HG03280 (cell line): ENCODE data around the gene KCNJ11.

Source experiments
- ATAC-seq: cut with Tn5 transposase; IDR thresholded peaks from one replicate; pipeline ENCODE4 v1.9.1; 2021; ENCODE audit warnings: mild to moderate bottlenecking, moderate library complexity; ENCODE audit not compliant: unreplicated experiment

Gene KCNJ11

GRCh38 chr11:17392872-17393271, 4.4 kb upstream of the KCNJ11 start:
- no peak for ATAC-seq

DNA sequence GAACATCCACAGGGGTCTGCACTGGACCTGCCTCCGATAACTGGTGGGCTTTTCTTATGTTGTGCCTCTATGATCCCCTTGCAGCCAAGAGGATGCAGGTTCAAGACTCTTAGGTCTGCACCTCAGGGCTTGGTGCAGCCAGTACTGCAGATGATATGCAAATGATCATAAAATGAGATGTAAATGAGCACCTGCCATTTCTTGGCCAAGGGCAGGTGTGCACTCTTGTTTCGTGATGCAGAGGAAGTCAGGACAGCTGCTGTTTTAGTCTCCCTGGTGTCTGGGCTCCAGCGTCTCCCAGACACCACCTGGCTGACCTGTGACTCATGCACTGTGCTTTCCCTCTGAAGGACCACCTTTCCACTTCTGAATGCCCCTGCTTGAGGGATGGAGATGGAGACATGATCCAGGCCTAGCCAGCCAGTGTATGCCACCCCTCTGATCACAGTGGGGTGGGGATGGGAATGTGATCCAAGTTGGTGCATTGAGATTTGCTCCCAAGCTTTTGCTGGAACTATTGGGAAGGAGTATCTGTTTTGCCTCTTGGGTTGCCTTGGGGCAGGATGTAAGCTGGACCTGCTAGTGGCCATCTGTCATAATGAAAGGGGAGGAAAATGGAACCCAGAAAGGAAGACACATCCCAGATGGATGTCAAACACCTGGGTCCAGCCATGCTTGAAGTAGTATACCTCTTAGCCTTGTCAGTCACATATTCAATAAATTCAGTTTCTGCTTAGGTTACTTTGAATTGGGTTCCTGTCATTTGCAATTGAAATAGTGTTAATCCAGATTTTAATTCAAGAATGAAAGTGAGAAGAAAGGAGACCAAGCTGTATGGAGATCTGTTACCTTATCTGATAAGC, 3.3 kb upstream of the KCNJ11 start:
- ATAC-seq = no peak

DNA sequence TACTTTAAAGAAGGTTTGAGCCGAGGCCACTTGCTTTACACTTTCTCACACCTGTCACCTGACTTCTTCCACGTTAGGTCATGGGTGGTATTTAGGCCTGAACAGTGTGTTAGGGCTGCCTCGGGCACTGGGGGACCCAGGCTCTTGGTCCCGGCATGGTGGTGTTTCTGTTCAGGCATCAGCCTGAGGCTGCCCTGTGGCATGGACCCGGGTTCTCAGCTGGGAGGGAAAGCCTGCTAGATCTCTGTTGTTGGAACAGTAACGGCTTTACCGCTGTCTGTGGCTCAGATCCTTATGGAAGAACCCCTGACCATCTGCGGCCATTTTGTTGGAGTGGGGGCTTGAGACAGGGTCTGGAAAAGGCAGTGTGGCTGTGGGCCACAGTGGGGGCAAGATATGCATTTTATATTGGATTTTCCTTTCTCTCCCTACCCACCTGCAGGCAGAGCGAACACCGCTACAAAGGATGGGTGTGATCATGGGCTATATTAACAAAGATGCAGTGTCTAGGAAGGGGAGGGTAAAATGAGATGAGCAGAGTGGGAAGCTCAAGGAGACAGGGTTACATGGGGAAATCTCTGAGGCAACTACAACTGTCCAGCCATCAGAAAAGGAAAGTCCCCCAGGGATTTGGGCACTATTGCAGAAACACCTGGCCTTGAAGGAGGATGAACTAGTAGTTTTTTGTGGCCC, 1.6 kb upstream of the KCNJ11 start:
- ATAC-seq = no peak

DNA sequence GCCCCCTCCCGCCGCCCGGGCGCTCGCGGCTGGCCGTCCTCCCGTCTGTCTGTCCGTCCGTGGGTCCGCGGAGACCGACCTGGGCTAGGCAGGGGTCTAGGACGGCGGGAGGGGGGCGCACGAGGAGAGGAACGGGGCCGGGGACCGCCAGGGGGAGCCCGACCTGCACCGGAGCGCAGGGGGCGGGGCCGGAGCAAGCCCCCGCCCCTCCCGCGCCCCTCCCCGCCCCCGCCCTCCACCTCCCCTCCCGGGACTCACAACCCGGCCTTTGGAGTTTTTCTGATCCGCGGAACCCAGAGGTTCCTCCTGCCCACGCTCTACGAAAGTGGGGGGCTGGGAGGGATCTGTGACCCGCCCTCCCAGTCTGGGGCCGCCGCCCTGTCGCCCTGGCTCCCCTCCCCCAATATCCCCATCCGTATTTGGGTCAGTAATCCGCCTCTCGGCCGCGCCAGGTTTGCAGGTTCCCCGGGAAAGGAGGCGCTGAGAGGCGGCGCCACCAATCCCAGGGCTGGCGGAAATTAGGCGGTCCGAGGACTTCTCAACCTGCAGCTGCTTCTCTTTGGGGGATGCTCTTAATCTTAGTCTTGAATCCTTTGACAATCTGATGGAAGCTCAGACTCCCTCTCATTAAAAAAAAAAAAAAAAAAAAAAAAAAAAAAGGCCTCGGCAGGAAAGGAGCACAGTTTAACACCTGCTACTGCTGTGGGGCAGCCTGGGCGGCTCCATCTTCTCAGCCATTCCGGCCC, 925 bp upstream of the KCNJ11 start:
- ATAC-seq = peak; percentile 51

GRCh38 chr11:17387811-17388210, 648 bp downstream of the KCNJ11 start:
- ATAC-seq = no peak

DNA sequence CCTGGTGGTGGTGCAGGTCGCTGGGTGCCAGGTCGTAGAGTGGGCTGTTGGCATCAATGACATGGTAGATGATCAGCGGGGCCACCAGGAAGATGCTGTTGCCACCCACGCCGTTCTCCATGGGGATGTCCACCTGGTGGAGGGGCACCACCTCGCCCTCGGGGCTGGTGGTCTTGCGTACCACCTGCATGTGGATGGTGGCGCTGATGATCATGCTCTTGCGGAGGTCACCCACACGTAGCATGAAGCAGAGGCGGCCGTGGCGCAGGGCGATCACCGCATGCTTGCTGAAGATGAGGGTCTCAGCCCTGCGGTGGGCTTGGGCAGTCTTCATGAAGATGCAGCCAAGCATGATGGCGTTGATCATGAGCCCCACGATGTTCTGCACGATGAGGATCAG, 1.2 kb downstream of the KCNJ11 start:
- no peak for ATAC-seq

DNA sequence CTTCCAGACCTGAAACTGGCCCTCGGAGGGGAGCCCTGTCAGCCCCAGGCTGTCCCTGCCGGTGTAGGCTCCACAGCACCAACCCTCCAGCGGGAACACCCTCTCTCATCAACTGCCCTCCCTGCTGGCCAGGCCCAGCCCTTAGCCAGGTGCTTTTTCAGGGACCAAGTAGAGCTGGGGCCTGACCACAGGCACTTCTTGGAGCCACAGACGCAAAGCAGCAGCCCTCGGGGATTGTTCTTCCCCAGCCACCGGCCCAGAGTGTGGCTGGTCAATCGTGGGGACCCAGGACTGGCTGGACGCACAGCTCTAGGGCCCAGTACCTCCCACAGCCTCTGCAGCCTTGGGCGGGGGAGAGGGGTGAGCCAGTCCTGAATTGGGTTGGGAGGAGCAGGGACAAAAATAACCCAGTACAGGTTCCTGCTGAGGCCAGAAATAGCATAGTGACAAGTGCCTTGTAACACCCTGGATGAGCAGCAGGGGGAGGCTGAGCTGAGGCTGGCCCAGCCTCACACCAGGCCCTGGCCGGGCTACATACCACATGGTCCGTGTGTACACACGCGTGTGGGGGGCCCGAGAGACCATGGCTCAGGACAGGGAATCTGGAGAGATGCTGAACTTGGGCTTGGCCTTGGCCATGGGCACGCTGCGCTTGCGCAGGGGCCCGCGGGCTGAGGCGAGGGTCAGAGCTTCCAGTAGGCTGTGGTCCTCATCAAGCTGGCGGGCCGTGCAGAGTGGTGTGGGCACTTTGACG, 2.0 kb downstream of the KCNJ11 start:
- ATAC-seq = peak; percentile 60

DNA sequence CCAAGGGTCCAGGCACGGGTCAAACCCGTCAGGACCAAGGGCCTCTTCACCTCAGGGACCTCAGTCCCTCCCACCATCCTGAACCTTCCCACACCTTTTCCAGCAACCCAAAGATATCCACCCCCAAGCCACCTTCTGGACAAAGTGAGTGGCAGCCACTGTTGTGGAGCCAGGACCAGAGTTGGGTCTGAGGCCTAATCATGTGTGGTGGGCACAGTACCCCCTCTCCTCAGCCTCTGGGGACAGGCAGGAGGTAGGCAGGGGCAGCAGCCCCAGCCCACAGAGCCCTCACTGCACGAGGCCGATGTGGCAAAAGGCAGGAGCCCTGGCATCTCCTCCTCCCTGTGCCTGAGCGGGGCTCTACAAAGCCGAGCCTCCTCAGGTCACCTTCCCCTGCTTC, 2.5 kb downstream of the KCNJ11 start:
- no peak for ATAC-seq

GRCh38 chr11:17385492-17385891, 3.0 kb downstream of the KCNJ11 start:
- no peak for ATAC-seq

- peak; percentile 43 for ATAC-seq
Measured at GRCh38 chr11:17384002-17384511, 4.4 kb downstream of the KCNJ11 start.

- no peak for ATAC-seq
Measured at GRCh38 chr11:17383461-17383860, 5.0 kb downstream of the KCNJ11 start.

GRCh38 chr11:17382046-17382728, 6.3 kb downstream of the KCNJ11 start:
- no peak for ATAC-seq

- no peak for ATAC-seq
Measured at GRCh38 chr11:17381156-17381555, 7.3 kb downstream of the KCNJ11 start.

DNA sequence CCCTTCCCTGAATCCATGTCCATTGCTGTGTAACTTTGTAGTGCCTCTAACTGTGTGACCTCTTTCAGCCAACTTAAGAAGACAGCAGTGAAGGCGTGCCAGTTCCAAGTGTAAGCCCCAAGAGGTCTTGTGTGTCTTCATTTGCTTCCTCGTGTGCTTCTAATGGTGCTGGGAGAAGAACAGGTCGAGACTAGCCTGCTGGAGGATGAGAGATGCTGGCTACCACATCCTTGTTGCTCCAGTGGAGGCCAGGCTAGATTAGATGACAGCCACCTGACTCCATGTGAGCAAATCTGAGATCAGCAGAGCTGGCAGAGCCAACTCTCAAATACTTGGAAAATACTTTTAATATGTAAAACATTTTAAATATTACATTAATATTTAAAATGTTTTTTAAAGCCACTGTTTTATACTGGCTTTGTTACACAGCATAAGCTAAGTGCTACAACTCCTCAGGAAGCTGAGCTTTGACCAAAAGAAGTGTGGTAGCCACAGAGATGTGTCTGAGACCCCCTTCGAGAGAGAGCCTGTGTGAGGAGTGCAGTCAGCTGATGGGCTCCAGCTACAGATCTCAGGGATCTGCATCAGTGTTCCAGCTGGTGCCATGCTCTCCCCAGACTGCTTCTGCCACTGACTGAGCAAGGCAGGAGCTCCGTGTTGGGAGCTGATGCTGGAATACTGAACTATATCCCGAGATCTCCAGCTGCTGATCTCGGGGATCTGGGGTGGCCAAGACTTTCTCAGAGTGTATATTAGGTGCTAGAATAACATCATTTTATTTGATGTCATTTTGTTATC, 8.9 kb downstream of the KCNJ11 start:
- no peak for ATAC-seq

- no peak for ATAC-seq
Measured at GRCh38 chr11:17378655-17379054, 9.8 kb downstream of the KCNJ11 start.

DNA sequence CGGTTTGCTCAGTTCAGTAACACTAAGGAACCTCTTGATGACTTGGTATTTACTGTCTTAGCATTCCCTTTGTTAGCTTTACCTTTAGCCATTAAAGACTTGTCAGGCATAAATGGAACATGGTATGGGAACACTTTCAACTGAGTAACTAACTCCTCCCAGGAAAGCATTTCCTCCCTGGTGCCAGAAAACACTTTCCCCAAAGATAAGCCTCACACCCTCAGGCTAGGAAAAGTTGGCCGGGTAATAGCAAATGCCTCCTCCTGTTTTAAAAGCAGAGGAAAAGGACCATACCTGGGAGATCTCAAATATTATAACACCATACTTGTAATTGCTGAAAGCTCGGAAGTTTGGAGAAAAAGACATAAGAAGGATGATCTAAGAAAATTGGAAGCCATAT, 12.0 kb downstream of the KCNJ11 start:
- ATAC-seq = no peak

- no peak for ATAC-seq
Measured at GRCh38 chr11:17375547-17375946, 12.9 kb downstream of the KCNJ11 start.

DNA sequence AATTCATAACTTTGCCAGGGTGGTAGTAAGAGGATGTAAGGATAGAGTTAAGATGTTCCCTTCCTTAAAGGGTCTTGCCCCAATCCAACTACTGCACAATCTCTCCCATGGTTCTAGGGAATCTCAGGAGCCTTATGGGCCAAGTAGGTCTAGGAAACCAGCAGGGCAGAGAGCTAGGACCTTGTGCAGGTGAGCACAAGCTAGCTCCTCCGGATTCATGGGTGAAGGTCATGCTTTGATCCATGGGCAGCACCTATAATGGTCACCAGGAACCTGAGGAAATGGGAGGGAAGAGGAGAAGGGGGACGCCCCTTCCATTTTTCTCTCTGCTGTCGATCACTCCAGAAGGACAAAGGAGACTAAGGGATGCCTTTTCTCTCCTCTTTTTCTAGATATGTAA, 16.8 kb downstream of the KCNJ11 start:
- no peak for ATAC-seq

GRCh38 chr11:17369684-17370243, 18.7 kb downstream of the KCNJ11 start:
- ATAC-seq = no peak
